Stimulated activated CD8-positive, alpha-beta memory T cell treated with anti-CD3 and anti-CD28 coated beads, Interleukin-12 subunit alpha, Interleukin-12 subunit beta, amount 100 ng/mL, for 24 hours (primary cell): Measurements from ENCODE around the gene SULT6B1.

Experiments used
- DNase-seq: peaks from one replicate; pipeline ENCODE4 v3.0.0-alpha.2; 2020; ENCODE audit errors: extremely low read depth

SULT6B1 gene

DNA sequence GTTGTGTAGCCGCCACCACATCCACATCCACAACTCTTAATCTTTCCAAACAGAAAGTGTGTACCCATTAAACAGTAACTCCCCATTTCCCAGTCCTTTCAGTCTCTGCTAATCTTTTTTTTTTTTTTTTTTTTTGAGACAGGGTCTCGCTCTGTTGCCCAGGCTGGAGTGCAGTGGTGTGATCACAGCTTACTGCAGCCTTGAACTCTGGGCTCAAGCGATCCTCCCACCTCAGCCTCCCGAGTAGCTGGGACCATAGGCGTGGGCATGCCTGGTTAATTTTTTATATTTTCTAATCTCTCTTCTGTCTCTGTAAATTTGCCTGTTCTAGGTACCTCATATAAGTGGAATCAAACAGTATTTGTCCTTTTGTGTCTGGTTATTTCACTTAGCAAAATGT, 35.2 kb downstream of the SULT6B1 start:
- no peak for DNase-seq

DNA sequence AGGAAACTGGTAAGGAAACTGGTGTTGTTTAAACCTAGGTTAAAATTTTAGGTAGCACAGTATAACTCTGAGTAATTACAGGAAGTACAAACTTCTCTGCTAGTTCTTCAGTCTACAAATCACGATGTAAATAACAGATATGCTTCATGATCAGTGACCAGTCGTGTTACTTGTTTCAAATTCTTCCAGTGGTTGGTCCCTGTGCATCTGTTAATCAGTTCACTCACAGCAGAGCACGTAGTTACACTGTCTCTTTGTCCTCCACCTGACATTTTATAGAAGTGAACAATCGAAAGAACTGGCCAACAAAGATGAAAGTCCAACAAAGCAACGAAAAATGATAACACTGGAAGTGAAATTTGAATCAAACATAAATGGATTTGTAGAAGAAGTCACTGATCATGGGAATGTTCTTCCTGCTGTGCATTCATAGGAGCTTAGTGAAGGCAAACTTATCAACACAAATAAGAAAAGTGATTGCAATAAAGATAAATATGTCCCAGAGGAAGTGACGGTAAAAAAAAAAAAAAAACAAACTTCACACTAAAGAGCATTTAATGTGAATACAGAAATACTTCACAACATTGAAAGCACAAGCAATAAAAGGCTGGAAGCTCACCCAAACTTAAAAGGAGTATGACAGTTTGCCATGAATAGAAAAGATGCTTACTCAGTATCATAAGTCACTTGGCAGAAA, 38.7 kb downstream of the SULT6B1 start:
- no peak for DNase-seq

DNA sequence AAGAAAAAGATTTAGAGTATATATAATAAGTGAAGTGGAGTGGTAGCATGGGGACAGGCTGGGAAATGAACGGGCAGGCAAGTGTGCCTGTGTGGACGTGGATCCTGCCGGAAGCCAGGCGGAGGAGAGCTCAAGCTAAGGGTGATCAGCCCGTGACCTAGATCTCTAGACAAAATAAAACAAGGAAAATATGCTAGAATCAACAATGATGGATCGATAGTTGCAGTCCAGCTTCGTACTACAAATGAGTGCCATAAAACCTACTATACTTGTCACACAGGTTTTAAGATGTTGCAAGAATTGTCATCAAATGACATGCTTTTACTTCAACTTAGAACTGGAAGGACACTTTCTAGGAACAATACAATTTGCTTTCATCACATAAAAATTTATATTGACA, 40.1 kb downstream of the SULT6B1 start:
- DNase-seq, result no peak

DNA sequence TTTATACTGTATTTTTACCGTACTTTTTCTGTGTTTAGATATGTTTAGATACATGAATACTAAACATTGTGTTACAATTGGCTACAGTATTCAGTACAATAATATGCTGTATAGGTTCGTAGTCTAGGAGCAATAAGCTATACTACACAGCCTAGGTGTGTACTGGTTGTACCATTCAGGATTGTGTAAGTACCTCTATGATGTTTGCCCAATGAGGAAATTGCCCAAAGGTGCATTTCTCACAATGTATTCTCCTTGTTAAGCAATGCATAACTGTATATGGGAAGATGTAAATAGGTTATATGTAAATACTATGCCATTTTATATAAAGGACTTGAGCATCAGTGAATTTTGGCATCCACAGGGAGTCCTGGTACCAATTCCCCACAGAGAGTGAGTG, 42.4 kb downstream of the SULT6B1 start:
- DNase-seq, result no peak

DNA sequence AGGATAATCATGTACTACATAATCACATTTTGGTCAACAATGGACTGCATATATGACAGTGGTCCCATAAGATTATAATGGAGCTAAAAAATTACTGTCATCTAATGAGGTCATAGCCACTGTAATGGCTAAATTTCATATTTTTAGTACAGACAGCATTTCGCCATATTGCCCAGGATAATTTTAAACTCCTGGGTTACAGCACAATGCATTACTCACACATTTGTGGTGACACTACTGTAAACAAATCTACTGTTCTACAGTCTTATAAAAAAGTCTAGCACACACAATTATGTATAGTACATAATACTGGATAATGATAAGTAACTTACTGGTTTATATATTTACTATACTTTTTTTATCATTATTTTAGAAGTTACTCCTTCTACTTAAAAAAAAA, 44.5 kb downstream of the SULT6B1 start:
- DNase-seq, result no peak

DNA sequence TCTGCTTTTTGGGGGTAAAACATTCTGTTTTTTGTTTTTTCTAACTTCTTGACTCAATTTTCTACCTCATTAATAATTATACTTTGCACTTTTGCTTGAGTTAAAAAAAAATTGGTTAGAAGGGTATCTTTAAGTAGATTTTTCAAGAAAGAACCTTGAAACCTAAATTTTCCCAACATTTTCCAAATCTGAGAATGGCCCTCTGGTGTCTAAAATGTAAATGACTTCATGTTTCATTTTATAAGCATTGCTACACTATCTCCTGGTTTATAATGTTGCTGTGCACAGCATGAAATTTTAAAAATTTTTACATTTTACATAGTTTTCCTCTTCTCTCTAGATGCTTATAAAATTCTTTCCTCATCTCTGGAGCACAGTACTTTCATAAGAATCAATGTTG, 45.9 kb downstream of the SULT6B1 start:
- no peak for DNase-seq

DNA sequence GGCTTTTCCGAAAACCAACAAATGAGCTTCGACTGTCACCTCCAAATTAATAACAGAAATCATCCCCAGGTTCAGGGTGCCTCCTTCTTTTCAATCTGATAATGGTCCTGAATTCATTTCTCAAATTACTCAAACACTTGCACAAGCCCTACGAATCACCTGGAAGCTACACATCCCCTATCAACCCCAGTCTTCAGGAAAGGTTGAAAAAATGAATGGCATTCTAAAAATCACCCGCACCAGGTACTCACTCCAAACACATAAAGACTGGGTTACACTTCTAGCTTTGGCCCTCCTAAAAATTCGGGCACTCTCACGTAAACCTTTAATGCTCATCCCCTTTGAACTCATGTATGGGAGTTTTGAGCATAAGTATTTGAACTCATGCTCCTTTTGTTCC, 55.6 kb downstream of the SULT6B1 start:
- DNase-seq, result no peak

DNA sequence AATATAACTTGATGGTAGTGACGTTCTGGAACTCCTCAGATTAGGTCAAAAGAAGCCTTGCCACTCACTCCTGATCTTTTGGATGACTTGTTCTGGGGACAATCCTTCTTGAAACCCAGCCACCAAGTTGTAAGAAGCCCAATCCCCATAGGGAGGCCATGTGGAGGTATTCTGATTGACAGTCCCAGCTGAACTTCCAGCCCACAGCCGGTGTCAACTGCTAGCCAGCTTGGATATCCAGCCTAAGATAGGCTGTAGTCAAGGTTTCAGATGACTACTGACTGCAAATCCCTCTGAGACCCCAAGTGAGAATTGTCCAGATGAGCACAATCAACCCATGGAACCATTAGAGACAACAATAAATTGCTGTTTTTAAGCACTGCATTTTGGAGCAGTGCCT, 63.1 kb downstream of the SULT6B1 start:
- DNase-seq, result no peak

DNA sequence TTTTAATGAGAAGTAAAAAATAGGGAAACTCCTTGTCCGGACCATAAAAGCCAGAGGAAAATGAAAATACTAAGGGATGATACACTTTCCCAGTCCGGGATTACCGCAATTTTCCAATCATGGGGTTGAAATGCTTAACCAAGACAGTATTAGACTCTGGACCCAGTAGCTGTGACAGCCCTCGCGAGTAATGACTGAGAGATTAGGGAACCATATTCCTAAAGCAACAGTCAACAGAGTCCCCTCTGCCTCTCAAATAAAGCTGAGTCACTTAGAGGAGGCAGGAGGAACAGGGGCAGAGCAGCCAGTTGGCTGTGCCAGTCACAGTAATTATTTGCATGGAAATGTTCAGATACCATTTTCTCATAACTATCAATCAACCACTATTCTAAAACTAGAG, 69.3 kb downstream of the SULT6B1 start:
- DNase-seq, result no peak
